ENCODE measurements around the gene PSMA7.

The PSMA7 gene

DNA sequence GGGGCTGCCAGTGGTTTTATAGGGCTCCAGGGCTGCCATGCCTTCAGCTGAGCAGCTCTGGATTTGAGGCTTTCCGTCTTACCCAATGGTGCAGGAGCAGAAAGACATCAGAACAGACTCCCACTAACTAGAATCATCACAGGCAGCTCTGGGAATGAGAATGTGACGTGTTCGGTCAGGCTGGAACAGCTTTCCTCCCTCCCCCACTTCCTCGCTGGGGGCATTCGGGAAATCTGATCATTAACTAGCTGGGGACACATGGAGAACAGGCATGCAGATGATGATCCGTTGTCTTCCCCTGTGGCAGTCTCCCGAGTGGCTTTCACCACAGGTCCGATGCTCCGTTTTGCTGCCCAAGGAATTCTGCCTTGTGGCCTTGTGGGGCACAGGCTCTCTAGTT is 34.1 kb upstream of the PSMA7 start:
- in situ Hi-C loops (cut with MboI; ENCODE audit: low sequenced_read_pairs, unreplicated experiment), result no loop called here
- DNase-seq (ENCODE audit: low spot score), result no peak
- TF ChIP-seq, protein P1, sequence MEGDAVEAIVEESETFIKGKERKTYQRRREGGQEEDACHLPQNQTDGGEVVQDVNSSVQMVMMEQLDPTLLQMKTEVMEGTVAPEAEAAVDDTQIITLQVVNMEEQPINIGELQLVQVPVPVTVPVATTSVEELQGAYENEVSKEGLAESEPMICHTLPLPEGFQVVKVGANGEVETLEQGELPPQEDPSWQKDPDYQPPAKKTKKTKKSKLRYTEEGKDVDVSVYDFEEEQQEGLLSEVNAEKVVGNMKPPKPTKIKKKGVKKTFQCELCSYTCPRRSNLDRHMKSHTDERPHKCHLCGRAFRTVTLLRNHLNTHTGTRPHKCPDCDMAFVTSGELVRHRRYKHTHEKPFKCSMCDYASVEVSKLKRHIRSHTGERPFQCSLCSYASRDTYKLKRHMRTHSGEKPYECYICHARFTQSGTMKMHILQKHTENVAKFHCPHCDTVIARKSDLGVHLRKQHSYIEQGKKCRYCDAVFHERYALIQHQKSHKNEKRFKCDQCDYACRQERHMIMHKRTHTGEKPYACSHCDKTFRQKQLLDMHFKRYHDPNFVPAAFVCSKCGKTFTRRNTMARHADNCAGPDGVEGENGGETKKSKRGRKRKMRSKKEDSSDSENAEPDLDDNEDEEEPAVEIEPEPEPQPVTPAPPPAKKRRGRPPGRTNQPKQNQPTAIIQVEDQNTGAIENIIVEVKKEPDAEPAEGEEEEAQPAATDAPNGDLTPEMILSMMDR (IDR thresholded peaks at IDR 0.05; ENCODE audit: borderline replicate concordance, control extremely low read depth, extremely low read depth, insufficient read depth, missing control alignments), result no peak

- no peak for DNase-seq (ENCODE audit: low spot score)
- in situ Hi-C loops (cut with MboI; ENCODE audit: low sequenced_read_pairs, unreplicated experiment), result no loop called here
- TF ChIP-seq, protein P1 (IDR thresholded peaks at IDR 0.05; ENCODE audit: borderline replicate concordance, control extremely low read depth, extremely low read depth, insufficient read depth, missing control alignments), result no peak
These were observed 33.7 kb upstream of the PSMA7 start for GRCh38 chr20:62176866-62177265.

DNA sequence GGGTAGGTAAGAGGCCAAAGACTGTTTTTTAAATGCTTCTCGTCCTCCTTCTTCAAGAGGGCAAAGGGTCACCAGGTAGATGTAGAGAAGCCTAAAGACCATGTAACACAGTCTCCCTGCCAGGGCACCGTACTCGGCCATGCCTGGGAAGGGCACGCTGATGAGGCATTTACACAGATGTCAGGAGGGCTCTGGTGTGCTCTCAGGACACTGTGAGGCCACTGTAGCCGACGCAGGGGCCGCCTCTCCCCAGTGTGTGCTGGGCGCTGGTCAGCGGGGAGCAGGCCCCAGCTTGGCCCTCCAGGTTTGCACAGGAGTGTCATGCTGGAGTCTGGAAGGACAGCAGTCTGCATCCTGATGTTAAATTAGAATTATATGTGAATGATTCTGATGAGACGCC is 32.5 kb upstream of the PSMA7 start:
- DNase-seq (ENCODE audit: low spot score), result no peak
- TF ChIP-seq, protein P1 (IDR thresholded peaks at IDR 0.05; ENCODE audit: borderline replicate concordance, control extremely low read depth, extremely low read depth, insufficient read depth, missing control alignments), result no peak

DNA sequence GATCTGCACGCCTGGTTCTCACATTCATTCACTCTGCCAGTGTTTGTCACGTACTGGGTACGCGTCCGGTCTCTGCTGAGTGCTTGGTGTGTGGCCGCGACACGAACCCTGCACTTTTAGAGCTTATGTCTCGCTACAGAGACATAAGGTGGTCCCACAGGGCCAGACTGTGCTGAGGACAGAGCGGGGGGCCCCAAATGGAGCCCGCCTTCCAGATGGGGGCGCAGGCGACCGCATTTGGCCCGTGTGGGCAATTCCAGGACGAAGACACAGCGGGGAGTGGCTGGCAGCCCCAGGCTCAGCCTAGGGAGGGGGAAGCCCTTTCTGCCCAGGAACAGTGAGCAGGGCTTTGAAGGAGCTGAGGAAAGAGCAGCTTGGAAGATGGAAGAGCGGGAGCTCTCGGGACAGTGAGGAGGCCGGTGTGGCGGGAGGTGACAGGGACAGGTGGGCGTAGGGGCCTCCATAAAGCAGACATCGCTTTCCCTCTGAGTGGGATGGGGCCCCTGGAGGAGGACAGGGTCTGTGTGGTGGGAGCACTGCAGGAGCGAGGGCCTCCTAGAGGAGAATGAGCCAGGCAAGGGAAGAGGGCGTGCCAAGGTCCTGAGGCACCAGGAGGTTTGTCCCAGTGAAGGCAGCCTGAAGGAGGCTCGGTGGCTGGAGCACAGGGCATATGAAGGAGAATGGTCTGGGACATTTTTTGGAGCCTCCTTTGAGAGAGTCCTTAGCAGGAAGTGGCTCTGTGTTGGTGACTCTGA is 31.9 kb upstream of the PSMA7 start:
- no peak for DNase-seq (ENCODE audit: low spot score)
- in situ Hi-C loops (cut with MboI; ENCODE audit: low sequenced_read_pairs, unreplicated experiment), result no loop called here
- TF ChIP-seq, protein P1 (IDR thresholded peaks at IDR 0.05; ENCODE audit: borderline replicate concordance, control extremely low read depth, extremely low read depth, insufficient read depth, missing control alignments), result no peak

More for the DNA sequence above, 32.5 kb upstream of the PSMA7 start:
- in situ Hi-C loops (cut with MboI; ENCODE audit: low sequenced_read_pairs, unreplicated experiment), result no loop called here

- in situ Hi-C loops (cut with MboI; ENCODE audit: low sequenced_read_pairs, unreplicated experiment), result no loop called here
- TF ChIP-seq, protein P1 (IDR thresholded peaks at IDR 0.05; ENCODE audit: borderline replicate concordance, control extremely low read depth, extremely low read depth, insufficient read depth, missing control alignments), result no peak
- no peak for DNase-seq (ENCODE audit: low spot score)
These were observed 31.0 kb upstream of the PSMA7 start for GRCh38 chr20:62174021-62174804.

DNA sequence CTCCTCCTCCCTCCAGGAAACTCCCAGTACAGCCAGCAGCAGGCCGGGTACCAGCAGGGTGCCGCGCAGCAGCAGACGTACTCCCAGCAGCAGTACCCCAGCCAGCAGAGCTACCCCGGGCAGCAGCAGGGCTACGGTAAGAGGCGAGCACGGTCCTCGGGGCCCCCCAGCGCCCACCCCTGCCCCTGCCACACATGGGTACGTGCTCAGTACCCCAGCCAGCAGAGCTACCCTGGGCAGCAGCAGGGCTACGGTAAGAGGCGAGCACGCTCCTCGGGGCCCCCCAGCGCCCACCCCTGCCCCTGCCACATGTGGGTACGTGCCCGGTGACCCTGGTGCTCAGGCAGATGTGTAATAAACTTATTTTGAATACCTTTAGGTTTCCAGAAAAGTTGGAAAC is 29.5 kb upstream of the PSMA7 start:
- no peak for DNase-seq (ENCODE audit: low spot score)
- in situ Hi-C loops (cut with MboI; ENCODE audit: low sequenced_read_pairs, unreplicated experiment), result no loop called here
- TF ChIP-seq, protein P1 (IDR thresholded peaks at IDR 0.05; ENCODE audit: borderline replicate concordance, control extremely low read depth, extremely low read depth, insufficient read depth, missing control alignments), result no peak

Measured in GM13976 (cell line).